Sigmoid colon (tissue), 7 donors: ENCODE measurements around the gene RBKS. TPM values are rescaled to one million over a fixed set of nuclear protein-coding genes. Genes with fewer than 3 reads are reported as not detected.
"Not testable (repeated sequence)": the region's sequence is repeated elsewhere in the genome, so short reads cannot be mapped to it uniquely, and the experiment has no call there.

Experiments used
- DNase-seq: peaks from one replicate; pipeline ENCODE4 v3.0.0-alpha.2; 2019
- H3K27ac ChIP-seq, 4 donors: fragments of 200-600 bp; sonication (generic); one replicate each; pipeline ENCODE4 v1.5.1; 2016 to 2019; ENCODE audit warnings: mild to moderate bottlenecking in 1 of 4
- H3K27me3 ChIP-seq, 3 donors: fragments of 200-600 bp; sonication (generic); one replicate each; pipeline ENCODE4 v1.5.1; 2019; ENCODE audit warnings: mild to moderate bottlenecking in 1 of 3
- H3K36me3 ChIP-seq, 4 donors: fragments of 200-600 bp; sonication (generic); one replicate each; pipeline ENCODE4 v1.5.1; 2016 to 2019
- H3K4me1 ChIP-seq, 4 donors: fragments of 200-600 bp; sonication (generic); one replicate each; pipeline ENCODE4 v1.5.1; 2017 to 2019
- H3K4me3 ChIP-seq, 4 donors: fragments of 200-600 bp; sonication (generic); one replicate each; pipeline ENCODE4 v1.5.1; 2017 to 2019; ENCODE audit warnings: mild to moderate bottlenecking in 2 of 4, moderate library complexity in 1 of 4
- H3K9me3 ChIP-seq, 4 donors: fragments of 200-600 bp in 3 of 4; sonication (generic) in 3 of 4; one replicate each; pipeline versions ENCODE4 v1.5.1 to v1.6.1; 2013 to 2019
- EP300 ChIP-seq, 4 donors: sonication (generic); formaldehyde crosslinking; IDR thresholded peaks; one replicate each; pipeline ENCODE4 v1.6.1; 2017; ENCODE audit warnings: antibody characterized with exemption in 4 of 4
- POLR2A ChIP-seq, 2 donors: fragments of 450-650 bp; IDR thresholded peaks; one replicate each; pipeline ENCODE4 v1.6.1; 2016; ENCODE audit warnings: antibody characterized with exemption in 2 of 2, mild to moderate bottlenecking in 2 of 2, moderate library complexity in 2 of 2
- POLR2AphosphoS5 ChIP-seq, 4 donors: sonication (generic); formaldehyde crosslinking; IDR thresholded peaks; one replicate each; pipeline ENCODE4 v1.6.1; 2017; ENCODE audit warnings: antibody characterized with exemption in 4 of 4
- WGBS, 2 donors: extraction: QIAGEN DNeasy Blood & Tissue Kit; methylation state at CpG; one replicate each; pipeline ENCODE4 v1.1.7; 2013; 5-methylcytosine and 5-hydroxymethylcytosine counted together
- intact Hi-C: fragments of 100-400 bp; cut with DNase I; formaldehyde crosslinking; loops from one replicate; pipeline ENCODE4 v1.15.1; 2023
- polyA plus RNA-seq, 3 donors: library from polyadenylated mRNA; stranded (reverse); fragments of 200-250 nt; gene quantifications; one replicate each; pipeline ENCODE4 v1.2.3, GENCODE V29; 2013
- total RNA-seq, 4 donors: library from RNA; depleted of rRNA; stranded (reverse); fragments of >200 nt; gene quantifications; one replicate each; pipeline ENCODE4 v1.1.0, GENCODE V29; 2016
- TF ChIP-seq, protein P1 (sequence below), 4 experiments: fragments of 450-650 bp in 3 of 4; fragments of 200-600 bp in 1 of 4; IDR thresholded peaks; one replicate each; pipeline ENCODE4 v1.5.1; 2016 to 2019; ENCODE audit warnings: antibody characterized with exemption in 4 of 4, mild to moderate bottlenecking in 3 of 4, moderate library complexity in 2 of 4
- donor health status: healthy with polysubstance abuse.
- donor health status: Bipolar disorder and iron deficiency.
- donor health status: healthy.

Gene RBKS
- total and polyA plus RNA-seq, 7 donors = 0.55 to 28.0 (median 3.1) TPM

DNA sequence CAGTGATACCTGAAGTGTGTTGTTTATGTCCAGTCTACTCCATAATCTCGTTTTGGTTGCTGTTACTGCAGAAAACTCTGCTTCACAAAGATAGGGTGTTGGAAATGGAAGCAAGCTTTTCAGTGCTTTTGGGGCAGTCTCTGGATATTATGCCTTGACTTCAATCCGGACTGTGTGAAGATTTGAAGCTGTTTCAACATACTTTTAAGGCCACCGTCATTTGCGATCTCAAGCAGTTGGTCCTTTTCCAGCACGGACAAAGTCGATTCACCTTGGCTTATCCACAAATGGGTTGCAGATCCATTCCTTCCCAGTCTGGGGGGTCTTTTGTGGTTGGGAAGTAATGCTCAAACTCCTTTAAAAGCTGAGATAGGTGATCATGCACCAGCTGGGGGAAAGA is 20.4 kb downstream of the RBKS start:
- no peak overlapping the region for H3K27ac ChIP-seq
- H3K4me1 ChIP-seq = peaks cover 0 to 13% (median 6%) of the 10 kb centered on the region in 4 donors
- no peak overlapping the region for H3K4me3 ChIP-seq
- 90 to 91% methylated on average over 6 of the region's 6 CpGs for WGBS, 2 donors
- no peaks in the 10 kb centered on the region for H3K27me3 ChIP-seq
- intact Hi-C loops = no loop called here
- no peak for DNase-seq
- TF ChIP-seq, protein P1, sequence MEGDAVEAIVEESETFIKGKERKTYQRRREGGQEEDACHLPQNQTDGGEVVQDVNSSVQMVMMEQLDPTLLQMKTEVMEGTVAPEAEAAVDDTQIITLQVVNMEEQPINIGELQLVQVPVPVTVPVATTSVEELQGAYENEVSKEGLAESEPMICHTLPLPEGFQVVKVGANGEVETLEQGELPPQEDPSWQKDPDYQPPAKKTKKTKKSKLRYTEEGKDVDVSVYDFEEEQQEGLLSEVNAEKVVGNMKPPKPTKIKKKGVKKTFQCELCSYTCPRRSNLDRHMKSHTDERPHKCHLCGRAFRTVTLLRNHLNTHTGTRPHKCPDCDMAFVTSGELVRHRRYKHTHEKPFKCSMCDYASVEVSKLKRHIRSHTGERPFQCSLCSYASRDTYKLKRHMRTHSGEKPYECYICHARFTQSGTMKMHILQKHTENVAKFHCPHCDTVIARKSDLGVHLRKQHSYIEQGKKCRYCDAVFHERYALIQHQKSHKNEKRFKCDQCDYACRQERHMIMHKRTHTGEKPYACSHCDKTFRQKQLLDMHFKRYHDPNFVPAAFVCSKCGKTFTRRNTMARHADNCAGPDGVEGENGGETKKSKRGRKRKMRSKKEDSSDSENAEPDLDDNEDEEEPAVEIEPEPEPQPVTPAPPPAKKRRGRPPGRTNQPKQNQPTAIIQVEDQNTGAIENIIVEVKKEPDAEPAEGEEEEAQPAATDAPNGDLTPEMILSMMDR (IDR thresholded peaks at IDR 0.05) = no peak
- TF ChIP-seq POLR2A (IDR thresholded peaks at IDR 0.05) (no peak), POLR2AphosphoS5 (IDR thresholded peaks at IDR 0.05) (no peak), EP300 (IDR thresholded peaks at IDR 0.05) (no peak)
- no peaks in the 10 kb centered on the region for H3K9me3 ChIP-seq
- H3K36me3 ChIP-seq = no peaks in the 10 kb centered on the region

DNA sequence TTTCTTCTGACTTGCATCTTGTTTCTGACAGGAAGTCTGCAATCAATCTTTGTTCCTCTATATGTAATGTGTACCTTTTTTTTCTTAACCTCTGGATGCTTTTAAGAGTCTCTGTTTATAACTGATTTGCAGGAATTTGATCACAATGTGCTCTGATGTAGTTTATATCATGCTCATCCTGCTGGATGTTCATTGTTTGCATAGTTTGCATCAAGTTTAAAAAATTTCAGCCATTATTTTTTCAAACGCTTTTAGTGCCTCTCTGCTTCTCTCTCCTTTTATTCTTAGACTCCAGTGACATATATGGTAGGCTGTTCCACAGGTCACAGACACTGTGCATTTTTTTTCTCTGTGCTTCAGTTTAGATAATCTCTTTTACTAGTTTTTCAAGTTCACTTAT is 23.9 kb downstream of the RBKS start:
- Histone ChIP-seq H3K4me3 (no peak overlapping the region), H3K27me3 (no peaks in the 10 kb centered on the region), H3K36me3 (no peaks in the 10 kb centered on the region), H3K27ac (peak overlapping the region in 2 of 4 donors; percentile 45 to 56), H3K9me3 (no peaks in the 10 kb centered on the region), H3K4me1 (peaks cover 0 to 13% (median 6%) of the 10 kb centered on the region in 4 donors)
- no peak for DNase-seq
- intact Hi-C loops = no loop called here
- WGBS, 2 donors = 64 to 78% methylated on average over 1 of the region's 1 CpG
- TF ChIP-seq, protein P1 (IDR thresholded peaks at IDR 0.05) = no peak
- no peak for TF ChIP-seq EP300 (IDR thresholded peaks at IDR 0.05)
- TF ChIP-seq POLR2AphosphoS5 (IDR thresholded peaks at IDR 0.05) = no peak
- no peak for TF ChIP-seq POLR2A (IDR thresholded peaks at IDR 0.05)

DNA sequence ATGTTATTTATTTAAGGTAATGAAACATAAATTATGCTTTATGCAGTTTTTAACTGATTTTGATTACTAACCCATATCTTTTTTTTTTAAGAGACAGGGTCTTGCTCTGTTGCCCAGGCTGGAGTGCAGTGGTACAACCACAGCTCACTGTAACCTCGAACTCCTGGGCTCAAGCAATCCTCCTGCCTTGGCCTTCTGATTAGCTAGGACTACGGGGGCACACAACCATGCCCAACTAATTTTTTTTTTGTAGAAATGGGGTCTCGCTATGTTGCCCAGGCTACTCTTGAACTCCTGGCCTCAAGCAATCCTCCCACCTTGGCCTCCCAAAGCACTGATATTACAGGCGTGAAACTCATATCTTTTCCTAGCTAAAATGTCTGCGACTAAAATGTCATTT is 26.2 kb downstream of the RBKS start:
- H3K4me3 ChIP-seq, intact Hi-C loops, H3K27ac ChIP-seq, DNase-seq, H3K36me3 ChIP-seq, H3K9me3 ChIP-seq, H3K27me3 ChIP-seq: not testable (repeated sequence)
- peaks cover 0 to 13% (median 6%) of the 10 kb centered on the region in 4 donors for H3K4me1 ChIP-seq
- WGBS, 2 donors = 96 to 97% methylated on average over 5 of the region's 5 CpGs

DNA sequence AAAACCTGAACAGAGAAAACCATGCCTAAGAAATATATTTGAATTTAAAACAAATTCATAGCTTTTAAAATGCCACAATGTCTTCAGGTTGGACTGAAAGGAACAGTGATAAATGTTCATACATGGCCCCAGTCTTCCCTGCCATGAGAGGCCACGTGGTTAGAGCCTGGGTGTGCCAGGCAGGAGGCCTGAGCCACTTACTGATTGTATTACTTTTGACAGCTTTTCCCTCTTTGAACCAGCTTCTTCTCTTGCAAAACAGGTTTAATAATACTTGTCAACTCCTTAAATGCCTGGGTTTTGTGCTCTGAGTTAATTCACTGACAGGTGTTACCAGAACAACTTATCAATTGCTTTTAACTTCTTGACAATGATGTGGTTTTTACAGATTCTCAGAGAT is 27.0 kb downstream of the RBKS start:
- intact Hi-C loops = no loop called here
- Histone ChIP-seq H3K27me3 (no peaks in the 10 kb centered on the region), H3K4me1 (peaks cover 0 to 13% (median 6%) of the 10 kb centered on the region in 4 donors), H3K4me3 (no peak overlapping the region), H3K9me3 (no peaks in the 10 kb centered on the region), H3K27ac (peak overlapping the region in 1 of 4 donors; percentile 28), H3K36me3 (no peaks in the 10 kb centered on the region)
- DNase-seq = no peak
- 37 to 63% methylated on average over 1 of the region's 1 CpG for WGBS, 2 donors
- TF ChIP-seq POLR2AphosphoS5 (IDR thresholded peaks at IDR 0.05) (no peak), EP300 (IDR thresholded peaks at IDR 0.05) (no peak), POLR2A (IDR thresholded peaks at IDR 0.05) (no peak)
- TF ChIP-seq, protein P1 (IDR thresholded peaks at IDR 0.05) = no peak

GRCh38 chr2:27860111-27860510 is 30.1 kb downstream of the RBKS start:
- H3K4me3 ChIP-seq = no peak overlapping the region
- no peaks in the 10 kb centered on the region for H3K9me3 ChIP-seq
- no peaks in the 10 kb centered on the region for H3K27me3 ChIP-seq
- TF ChIP-seq EP300 (IDR thresholded peaks at IDR 0.05) = no peak
- no peak for TF ChIP-seq POLR2AphosphoS5 (IDR thresholded peaks at IDR 0.05)
- TF ChIP-seq POLR2A (IDR thresholded peaks at IDR 0.05) = no peak
- TF ChIP-seq, protein P1 (IDR thresholded peaks at IDR 0.05) = no peak
- no peaks in the 10 kb centered on the region for H3K36me3 ChIP-seq
- no peak for DNase-seq
- H3K4me1 ChIP-seq = peaks cover 0 to 7% (median 0%) of the 10 kb centered on the region in 4 donors
- H3K27ac ChIP-seq = no peak overlapping the region
- intact Hi-C loops = no loop called here
